Spleen (tissue), 7 donors: ENCODE results near the gene C11orf16.

Experiments
- POLR2A ChIP-seq, 3 donors: fragments of 450-650 bp; IDR thresholded peaks; one replicate each; pipeline ENCODE4 v1.5.1; 2017; ENCODE audit warnings: antibody characterized with exemption in 3 of 3, mild to moderate bottlenecking in 1 of 3
- POLR2AphosphoS5 ChIP-seq, 3 donors: sonication (generic); formaldehyde crosslinking; IDR thresholded peaks; one replicate each; pipeline ENCODE4 v1.5.1; 2017; ENCODE audit warnings: antibody characterized with exemption in 3 of 3
- TF ChIP-seq, protein P1 (sequence below), 11 experiments: fragments of 200-600 bp in 7 of 11; fragments of 450-650 bp in 4 of 11; sonication (generic) in 4 of 11; IDR thresholded peaks in 8 of 11; conservative IDR thresholded peaks in 3 of 11; 1 replicate in 7 of 11; 2 replicates in 4 of 11; pipeline versions ENCODE4 v1.4.0 to v1.8.0; 2016 to 2021; ENCODE audit warnings: antibody characterized with exemption in 11 of 11, inconsistent platforms in 4 of 11, mild to moderate bottlenecking in 1 of 11
- donor health status: DM: no; HTN: no; CAD: no; lungs with moderate emphysema.
- donor health status: DM: no; HTN: no; CAD: no.
- donor health status: DM: no; HTN: no; CAD: no.

DNA sequence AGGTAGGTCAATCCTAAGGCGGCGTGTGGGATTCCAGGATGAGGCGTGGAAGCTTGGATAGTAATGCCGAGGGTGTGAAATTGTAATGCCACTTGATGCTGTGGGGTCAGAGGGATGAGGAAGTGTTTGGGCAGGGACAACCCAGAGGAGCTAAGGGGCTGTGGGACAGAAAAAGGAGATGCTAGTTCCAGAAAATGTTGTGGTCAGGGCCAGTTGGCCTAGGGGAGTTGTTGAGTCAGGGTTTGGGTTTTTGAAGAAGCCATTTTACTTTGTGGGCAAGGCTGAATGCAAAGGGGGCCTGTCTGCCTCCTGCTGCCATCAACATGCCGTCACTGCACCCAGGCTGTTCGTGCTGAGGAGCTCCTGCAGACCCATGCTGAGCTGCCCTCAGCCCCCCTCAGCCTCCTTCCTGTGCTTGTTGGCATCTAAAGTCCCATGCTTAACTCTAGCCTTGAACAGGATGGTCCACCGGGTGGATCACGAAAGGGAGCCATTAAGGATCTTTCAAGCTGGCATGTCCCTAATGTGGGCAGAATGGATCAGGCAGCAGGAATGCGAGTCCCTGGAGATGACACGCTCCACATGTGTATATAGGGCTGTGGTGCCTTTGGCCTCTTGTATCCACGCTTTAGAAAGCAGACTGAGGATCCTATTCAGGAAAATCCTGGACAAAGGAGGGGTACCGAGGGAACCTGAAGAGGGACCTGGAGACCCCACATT lies 2.1 kb downstream of the C11orf16 start:
- TF ChIP-seq, protein P1, sequence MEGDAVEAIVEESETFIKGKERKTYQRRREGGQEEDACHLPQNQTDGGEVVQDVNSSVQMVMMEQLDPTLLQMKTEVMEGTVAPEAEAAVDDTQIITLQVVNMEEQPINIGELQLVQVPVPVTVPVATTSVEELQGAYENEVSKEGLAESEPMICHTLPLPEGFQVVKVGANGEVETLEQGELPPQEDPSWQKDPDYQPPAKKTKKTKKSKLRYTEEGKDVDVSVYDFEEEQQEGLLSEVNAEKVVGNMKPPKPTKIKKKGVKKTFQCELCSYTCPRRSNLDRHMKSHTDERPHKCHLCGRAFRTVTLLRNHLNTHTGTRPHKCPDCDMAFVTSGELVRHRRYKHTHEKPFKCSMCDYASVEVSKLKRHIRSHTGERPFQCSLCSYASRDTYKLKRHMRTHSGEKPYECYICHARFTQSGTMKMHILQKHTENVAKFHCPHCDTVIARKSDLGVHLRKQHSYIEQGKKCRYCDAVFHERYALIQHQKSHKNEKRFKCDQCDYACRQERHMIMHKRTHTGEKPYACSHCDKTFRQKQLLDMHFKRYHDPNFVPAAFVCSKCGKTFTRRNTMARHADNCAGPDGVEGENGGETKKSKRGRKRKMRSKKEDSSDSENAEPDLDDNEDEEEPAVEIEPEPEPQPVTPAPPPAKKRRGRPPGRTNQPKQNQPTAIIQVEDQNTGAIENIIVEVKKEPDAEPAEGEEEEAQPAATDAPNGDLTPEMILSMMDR (IDR thresholded peaks at IDR 0.05 in 8 of 11, conservative IDR thresholded peaks at IDR 0.05 in 3 of 11): no peak
- no peak for TF ChIP-seq POLR2A (IDR thresholded peaks at IDR 0.05)
- no peak for TF ChIP-seq POLR2AphosphoS5 (IDR thresholded peaks at IDR 0.05)
